Thoracic aorta (tissue), 2 donors: ENCODE measurements around the gene CABLES1. TPM values are rescaled to one million over a fixed set of nuclear protein-coding genes. Genes with fewer than 3 reads are reported as not detected.
"Not testable (repeated sequence)": the region's sequence is repeated elsewhere in the genome, so short reads cannot be mapped to it uniquely, and the experiment has no call there.

Source experiments
- ATAC-seq: fragments of 150-250 bp; one replicate; pipeline ENCODE4 v1.8.0; 2017; ENCODE audit warnings: low read depth; ENCODE audit not compliant: insufficient number of reproducible peaks, low FRiP score
- DNase-seq: peaks from one replicate; pipeline ENCODE4 v3.0.0-alpha.2; 2020; ENCODE audit warnings: low spot score
- H3K27ac ChIP-seq, 2 donors: fragments of 200-600 bp; sonication (generic); 1 replicate in 1 of 2; 2 replicates in 1 of 2; pipeline ENCODE4 v1.5.1; 2016; ENCODE audit warnings: mild to moderate bottlenecking in 2 of 2, moderate library complexity in 2 of 2
- H3K27me3 ChIP-seq: fragments of 200-600 bp; sonication (generic); replicated peaks from 2 replicates; pipeline ENCODE4 v1.6.0; 2016; ENCODE audit warnings: mild to moderate bottlenecking; ENCODE audit not compliant: insufficient read depth
- H3K36me3 ChIP-seq: fragments of 200-600 bp; sonication (generic); one replicate; pipeline ENCODE4 v1.5.1; 2016
- H3K4me1 ChIP-seq, 2 donors: fragments of 200-600 bp; sonication (generic); 1 replicate in 1 of 2; 2 replicates in 1 of 2; pipeline versions ENCODE4 v1.5.1 to v1.6.0; 2016; ENCODE audit warnings: low read depth in 2 of 2, mild to moderate bottlenecking in 1 of 2; ENCODE audit not compliant: control insufficient read depth in 1 of 2
- H3K4me3 ChIP-seq: fragments of 200-600 bp; sonication (generic); 2 replicates; pipeline ENCODE4 v1.5.1; 2016; ENCODE audit warnings: mild to moderate bottlenecking
- H3K9me3 ChIP-seq: fragments of 200-600 bp; sonication (generic); 2 replicates; pipeline ENCODE4 v1.5.1; 2016
- CTCF ChIP-seq: fragments of 200-600 bp; sonication (generic); IDR thresholded peaks from one replicate; pipeline ENCODE4 v1.5.1; 2019; ENCODE audit warnings: antibody characterized with exemption
- total RNA-seq, 2 donors: library from RNA; depleted of rRNA; stranded (reverse); fragments of >200 nt; gene quantifications; one replicate each; pipeline versions ENCODE4 v1.1.0 to v1.2.3, GENCODE V29; 2016

CABLES1 gene
- total RNA-seq, 2 donors from 2014 or later: 25.7 to 28.7 TPM

GRCh38 chr18:23266717-23267446 is 131.6 kb downstream of the CABLES1 start:
- Histone ChIP-seq H3K27ac (no peak overlapping the region), H3K4me1 (peaks cover 5 to 9% of the 10 kb centered on the region in 2 donors), H3K27me3 (no peaks in the 10 kb centered on the region), H3K36me3 (no peaks in the 10 kb centered on the region), H3K4me3 (no peak overlapping the region), H3K9me3 (peaks cover 6% of the 10 kb centered on the region)
- DNase-seq: no peak
- no peak for ATAC-seq
- TF ChIP-seq CTCF: no peak

DNA sequence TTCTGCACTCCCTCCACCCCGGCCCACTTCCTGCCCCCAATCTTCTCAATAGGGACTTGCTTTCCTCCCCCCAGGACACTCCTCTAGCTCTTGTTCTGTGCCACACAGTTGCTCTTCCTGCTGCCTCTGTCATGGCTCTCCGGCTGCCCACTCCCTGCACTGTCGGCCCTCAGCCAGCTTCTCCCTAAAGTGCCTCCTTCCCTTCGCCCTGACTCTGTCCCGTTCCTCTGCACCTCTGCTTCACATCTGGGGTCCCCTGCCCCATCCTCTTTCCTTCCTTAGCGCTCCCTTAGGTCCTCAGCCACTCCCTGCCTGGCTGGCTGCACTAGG is 132.1 kb downstream of the CABLES1 start:
- Histone ChIP-seq H3K27ac (no peak overlapping the region), H3K36me3 (no peaks in the 10 kb centered on the region), H3K4me1 (peaks cover 5 to 9% of the 10 kb centered on the region in 2 donors), H3K27me3 (no peaks in the 10 kb centered on the region), H3K9me3 (peaks cover 6% of the 10 kb centered on the region), H3K4me3 (no peak overlapping the region)
- no peak for TF ChIP-seq CTCF
- DNase-seq (no peak), ATAC-seq (no peak)

- H3K27me3 ChIP-seq: no peaks in the 10 kb centered on the region
- TF ChIP-seq CTCF: no peak
- no peak overlapping the region for H3K4me3 ChIP-seq
- no peak overlapping the region for H3K27ac ChIP-seq
- peaks cover 5 to 9% of the 10 kb centered on the region in 2 donors for H3K4me1 ChIP-seq
- no peaks in the 10 kb centered on the region for H3K36me3 ChIP-seq
- DNase-seq (no peak), ATAC-seq (no peak)
- H3K9me3 ChIP-seq: peaks cover 6% of the 10 kb centered on the region
These were observed 133.4 kb downstream of the CABLES1 start for GRCh38 chr18:23268641-23269040.

DNA sequence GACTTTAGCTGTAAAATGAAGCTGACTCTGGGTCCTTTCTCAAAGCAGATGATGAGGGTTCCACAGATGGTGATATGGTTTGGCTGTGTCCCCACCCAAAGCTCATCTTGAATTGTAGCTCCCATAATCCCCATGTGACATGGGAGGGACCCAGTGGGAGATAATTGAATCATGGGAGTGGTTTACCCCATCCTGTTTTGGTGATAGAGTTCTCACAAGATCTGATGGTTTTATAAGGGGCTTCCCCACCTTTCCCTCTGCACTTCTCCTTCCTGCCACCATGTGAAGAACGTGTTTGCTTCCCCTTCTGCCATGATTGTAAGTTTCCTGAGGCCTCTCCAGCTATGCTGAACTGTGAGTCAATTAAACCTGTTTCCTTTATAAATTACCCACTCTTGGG is 133.8 kb downstream of the CABLES1 start:
- DNase-seq, ATAC-seq, H3K27me3 ChIP-seq, H3K4me3 ChIP-seq, H3K9me3 ChIP-seq, H3K4me1 ChIP-seq, H3K27ac ChIP-seq, H3K36me3 ChIP-seq: not testable (repeated sequence)

- Histone ChIP-seq H3K9me3 (peaks cover 6% of the 10 kb centered on the region), H3K27me3 (no peaks in the 10 kb centered on the region), H3K27ac (no peak overlapping the region), H3K4me3 (no peak overlapping the region), H3K4me1 (peaks cover 7 to 14% of the 10 kb centered on the region in 2 donors), H3K36me3 (no peaks in the 10 kb centered on the region)
- ATAC-seq (no peak), DNase-seq (no peak)
- TF ChIP-seq CTCF: no peak
These were observed 134.6 kb downstream of the CABLES1 start for GRCh38 chr18:23269928-23270327.
